ENCODE results near the gene SLC13A4.

Gene SLC13A4

GRCh38 chr7:135690566-135690965 lies 37.4 kb downstream of the SLC13A4 start:
- no peak overlapping the region for H3K27ac ChIP-seq
- ChIA-PET CTCF (no interaction called here), POLR2A (ENCODE audit: low non-redundant PET) (no interaction called here)
- no peak for TF ChIP-seq CTCF (conservative IDR thresholded peaks at IDR 0.05; ENCODE audit: low read depth)
- no peak for DNase-seq (ENCODE audit: low spot score)

- ChIA-PET POLR2A (ENCODE audit: low non-redundant PET) (no interaction called here), CTCF (no interaction called here)
- DNase-seq (ENCODE audit: low spot score): no peak
- no peak overlapping the region for H3K27ac ChIP-seq
- no peak for TF ChIP-seq CTCF (conservative IDR thresholded peaks at IDR 0.05; ENCODE audit: low read depth)
These were observed 40.5 kb downstream of the SLC13A4 start for GRCh38 chr7:135687466-135687865.

DNA sequence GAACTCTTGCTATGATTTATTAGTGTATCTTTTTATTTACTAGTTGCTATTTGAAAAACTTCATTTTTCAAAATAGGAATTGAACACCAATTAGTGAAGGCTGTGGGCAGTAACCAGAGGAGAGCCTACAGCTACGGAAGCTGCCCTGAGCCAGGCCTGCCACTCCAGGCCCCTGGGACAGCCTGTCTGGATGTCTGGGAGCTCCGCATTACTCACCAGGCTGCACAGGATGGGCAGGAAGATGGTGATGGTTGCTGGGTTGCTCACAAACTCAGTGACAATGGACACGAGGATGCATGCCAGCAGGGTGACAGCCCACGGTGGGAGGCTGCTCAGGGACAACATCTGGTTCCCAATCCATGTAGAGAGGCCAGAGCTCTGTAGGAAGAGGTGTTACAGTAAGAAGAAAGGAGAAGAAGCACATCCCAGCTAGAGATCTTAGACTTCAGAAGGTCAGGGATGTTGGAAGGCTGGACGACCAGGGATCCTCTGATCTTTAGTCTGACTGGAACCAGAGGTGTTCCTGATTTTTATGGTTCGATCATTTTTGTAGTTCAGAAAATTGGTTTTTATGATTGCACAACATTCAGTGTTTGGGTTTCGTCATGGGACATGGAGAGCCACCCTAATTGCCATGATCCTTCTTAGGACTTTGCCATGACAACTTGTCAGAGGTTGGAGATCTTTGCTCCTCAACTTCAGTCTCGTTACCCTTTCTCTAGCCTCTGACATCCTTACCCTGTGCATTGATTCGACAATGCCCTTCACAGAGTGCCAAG lies 42.5 kb downstream of the SLC13A4 start:
- TF ChIP-seq CTCF (conservative IDR thresholded peaks at IDR 0.05; ENCODE audit: low read depth): no peak
- DNase-seq (ENCODE audit: low spot score): no peak
- CTCF ChIA-PET: no interaction called here
- peak overlapping the region; percentile 38; the same call in 1 of the 2 replicates for H3K27ac ChIP-seq
- POLR2A ChIA-PET (ENCODE audit: low non-redundant PET): no interaction called here

DNA sequence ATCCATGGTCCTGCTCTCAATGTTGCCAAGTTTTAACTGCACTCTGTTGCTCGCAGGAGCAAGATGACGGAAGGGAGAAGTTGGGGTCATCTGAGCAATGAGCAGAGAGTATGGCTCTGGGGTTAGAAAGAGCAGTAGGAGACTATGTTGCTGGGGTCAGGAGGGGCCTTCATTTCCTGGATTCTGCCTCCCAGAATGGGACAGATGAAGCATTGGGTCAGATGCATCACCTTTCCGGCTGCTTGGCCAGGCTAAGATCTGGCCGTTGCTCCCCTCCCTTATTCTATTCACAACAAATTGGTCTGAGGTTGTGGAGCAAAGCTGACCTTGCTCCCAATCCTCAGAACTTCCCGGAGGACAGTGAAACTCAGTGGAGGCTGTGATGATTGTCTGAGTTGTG lies 43.3 kb downstream of the SLC13A4 start:
- TF ChIP-seq CTCF (conservative IDR thresholded peaks at IDR 0.05; ENCODE audit: low read depth): no peak
- no peak for DNase-seq (ENCODE audit: low spot score)
- POLR2A ChIA-PET (ENCODE audit: low non-redundant PET): no interaction called here
- CTCF ChIA-PET: no interaction called here
- no peak overlapping the region; the same call in 1 of the 2 replicates for H3K27ac ChIP-seq

- no peak for DNase-seq (ENCODE audit: low spot score)
- peak overlapping the region; percentile 81 for H3K27ac ChIP-seq
- POLR2A ChIA-PET (ENCODE audit: low non-redundant PET): no interaction called here
- CTCF ChIA-PET: no interaction called here
- TF ChIP-seq CTCF (conservative IDR thresholded peaks at IDR 0.05; ENCODE audit: low read depth): no peak
These were observed 43.9 kb downstream of the SLC13A4 start for GRCh38 chr7:135684136-135684535.

GRCh38 chr7:135683609-135684008 lies 44.4 kb downstream of the SLC13A4 start:
- TF ChIP-seq CTCF (conservative IDR thresholded peaks at IDR 0.05; ENCODE audit: low read depth): no peak
- no peak for DNase-seq (ENCODE audit: low spot score)
- ChIA-PET POLR2A (ENCODE audit: low non-redundant PET) (no interaction called here), CTCF (no interaction called here)
- H3K27ac ChIP-seq: peak overlapping the region; percentile 81

All from RWPE1 (cell line).